T1000 (cell line): ENCODE results near the gene PSAPL1.

ENCODE experiments used
- DNase-seq: peaks from one replicate; lab custom pipeline; 2025; ENCODE audit warnings: mixed read lengths; lab: John Stamatoyannopoulos, UW

Gene PSAPL1

DNA sequence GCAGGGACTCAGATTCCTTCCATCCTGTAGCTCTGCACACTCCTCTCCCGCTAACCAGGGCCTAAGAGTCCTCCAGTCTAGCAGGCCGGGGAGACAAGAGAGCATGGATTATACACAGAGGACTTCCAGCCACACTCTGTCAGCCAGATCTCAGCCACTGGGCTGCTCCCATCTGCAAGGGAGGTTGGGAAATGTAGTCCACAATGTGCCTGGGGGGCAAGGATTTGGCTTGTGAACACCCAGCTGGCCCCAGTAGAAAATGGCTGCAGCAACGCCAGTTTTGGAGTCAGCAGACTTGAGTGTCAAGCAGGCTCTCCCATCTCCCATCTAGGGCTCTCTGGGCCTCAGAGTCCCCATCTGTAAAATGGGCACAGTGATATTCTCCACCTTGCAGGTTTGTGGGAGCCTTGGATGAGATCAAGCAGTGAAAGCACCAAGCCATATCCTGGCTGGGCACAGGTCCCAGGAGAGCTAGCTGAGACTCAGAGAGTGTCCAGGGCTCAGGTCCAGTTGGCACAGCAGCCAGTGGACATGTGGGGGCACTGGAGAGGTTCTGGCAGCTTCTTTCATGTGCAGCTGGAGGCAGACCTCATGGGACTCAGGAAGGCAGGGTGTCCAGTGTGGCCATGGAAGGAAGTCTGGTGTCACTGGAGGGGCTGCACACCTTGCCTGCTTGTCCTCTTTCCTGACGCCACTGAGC is 14.6 kb downstream of the PSAPL1 start:
- no peak for DNase-seq

DNA sequence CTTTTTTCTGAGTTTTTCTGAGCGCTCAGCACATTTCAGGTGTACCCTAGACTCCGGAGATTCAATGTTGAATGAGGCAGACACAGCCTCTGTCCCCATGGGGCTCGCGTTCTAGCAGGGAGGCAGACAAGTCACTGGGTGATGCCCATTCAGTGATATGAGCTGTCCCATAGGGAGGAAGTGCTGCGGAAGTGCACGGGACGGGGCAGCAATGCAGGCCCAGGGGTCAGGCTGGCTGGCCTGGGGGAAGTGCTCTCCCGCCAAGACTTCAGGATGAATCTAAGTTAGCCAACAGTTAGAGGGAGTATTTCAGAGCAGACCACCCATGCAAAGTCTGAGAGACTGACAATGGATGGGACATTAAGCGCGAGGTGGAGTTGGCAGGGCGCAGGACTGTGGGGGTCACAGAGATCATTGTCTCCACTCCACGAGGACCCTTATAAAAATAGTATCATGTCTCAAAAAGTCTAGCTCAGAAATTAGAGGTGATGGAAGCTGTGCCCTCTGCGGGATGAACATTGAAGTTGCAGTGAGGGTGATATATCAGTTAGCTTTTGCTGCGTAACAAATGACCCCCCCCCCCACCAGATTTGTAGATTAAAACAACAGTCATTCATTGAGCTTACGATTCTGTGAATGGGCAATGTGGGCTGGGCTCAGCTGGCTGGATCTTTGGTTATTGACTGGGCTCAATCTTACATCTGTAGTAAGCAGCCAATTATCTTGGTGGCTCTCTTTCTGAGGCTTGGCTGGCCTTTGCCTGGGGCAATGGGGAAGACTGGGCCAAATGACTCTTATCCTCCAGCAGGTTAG is 16.4 kb downstream of the PSAPL1 start:
- no peak for DNase-seq

DNA sequence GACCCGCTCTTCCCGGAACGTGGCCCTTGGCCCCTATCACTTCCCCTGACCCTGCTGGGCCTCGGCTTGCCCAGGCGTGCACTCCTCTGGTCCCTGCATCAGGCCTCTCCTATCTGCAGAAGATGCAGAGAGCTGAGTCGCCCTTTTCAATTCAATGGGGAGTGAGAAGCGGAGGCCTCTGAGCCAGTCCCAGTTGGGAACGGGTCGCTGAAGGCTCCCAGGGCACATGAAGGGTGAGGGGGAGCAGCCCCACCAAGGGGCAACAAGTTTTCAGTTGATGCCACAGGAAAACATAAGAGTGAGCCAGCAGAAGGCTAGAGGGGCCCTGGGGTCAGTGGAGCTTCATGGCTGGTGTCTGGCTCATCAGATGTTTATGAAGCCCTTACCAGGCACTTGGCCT is 17.1 kb downstream of the PSAPL1 start:
- no peak for DNase-seq

DNA sequence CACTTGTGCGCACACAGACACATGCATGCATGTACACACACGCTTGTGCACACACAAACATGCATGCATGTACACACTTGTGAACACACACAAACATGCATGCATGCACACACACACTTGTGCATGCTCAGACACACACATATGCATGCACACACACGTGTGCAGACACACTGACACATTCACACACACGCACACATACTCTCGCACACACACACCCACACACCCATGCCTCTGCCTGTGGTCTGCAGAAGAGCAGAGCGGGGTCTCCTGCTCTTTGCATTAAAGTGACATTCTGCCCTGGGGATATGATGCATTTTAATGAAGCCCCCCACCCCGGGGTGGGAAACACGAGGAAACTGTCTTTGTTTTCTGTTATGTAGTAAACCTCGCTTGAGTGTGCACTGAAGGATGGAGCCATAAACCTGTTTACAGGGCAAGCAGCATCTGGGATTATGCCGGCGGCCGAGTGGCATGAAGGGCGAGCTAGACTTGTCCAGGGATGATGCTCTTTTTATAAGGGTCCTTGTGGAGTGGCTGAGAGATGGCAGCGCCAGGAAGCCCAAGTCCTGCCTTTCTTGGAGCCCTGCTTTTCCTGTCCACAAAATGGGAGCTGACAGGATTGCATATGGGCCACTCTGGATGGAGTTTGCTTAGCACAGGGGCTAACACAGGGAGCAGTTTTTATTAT is 17.8 kb downstream of the PSAPL1 start:
- DNase-seq, result no peak

DNA sequence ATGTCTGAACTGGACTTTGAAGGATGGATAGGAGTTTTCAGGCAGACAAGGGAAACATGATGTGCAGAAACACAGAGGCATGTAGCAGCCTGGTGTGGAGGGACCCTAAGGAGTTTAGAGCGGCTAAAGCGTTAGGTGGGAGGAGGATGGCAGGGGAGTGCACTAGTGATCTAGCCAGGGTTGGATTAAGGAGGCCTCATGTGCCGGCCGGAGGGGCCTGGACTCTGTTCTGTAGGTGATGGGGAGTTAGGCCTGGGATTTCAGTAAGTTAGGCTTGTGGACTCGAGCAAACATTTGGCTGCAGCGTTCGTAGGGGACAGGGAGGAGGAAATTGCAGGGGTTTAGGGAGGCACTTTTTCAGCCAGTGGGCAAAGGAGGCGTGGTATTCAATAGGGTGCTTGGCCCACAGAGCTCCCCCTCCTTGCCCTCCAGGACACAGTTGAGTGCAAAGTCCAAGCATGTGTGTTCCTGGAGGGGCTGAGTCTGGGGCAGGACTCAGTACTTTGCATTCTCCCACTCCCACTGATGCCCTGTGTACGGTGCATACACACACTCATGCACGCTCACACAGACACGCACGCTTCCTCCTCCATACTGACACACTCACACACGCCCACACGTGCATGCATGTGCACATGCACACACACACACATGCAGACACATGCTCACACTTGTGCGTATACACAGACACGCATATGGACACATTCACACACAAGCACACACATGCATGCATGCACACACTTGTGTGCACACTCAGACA is 18.6 kb downstream of the PSAPL1 start:
- no peak for DNase-seq

DNA sequence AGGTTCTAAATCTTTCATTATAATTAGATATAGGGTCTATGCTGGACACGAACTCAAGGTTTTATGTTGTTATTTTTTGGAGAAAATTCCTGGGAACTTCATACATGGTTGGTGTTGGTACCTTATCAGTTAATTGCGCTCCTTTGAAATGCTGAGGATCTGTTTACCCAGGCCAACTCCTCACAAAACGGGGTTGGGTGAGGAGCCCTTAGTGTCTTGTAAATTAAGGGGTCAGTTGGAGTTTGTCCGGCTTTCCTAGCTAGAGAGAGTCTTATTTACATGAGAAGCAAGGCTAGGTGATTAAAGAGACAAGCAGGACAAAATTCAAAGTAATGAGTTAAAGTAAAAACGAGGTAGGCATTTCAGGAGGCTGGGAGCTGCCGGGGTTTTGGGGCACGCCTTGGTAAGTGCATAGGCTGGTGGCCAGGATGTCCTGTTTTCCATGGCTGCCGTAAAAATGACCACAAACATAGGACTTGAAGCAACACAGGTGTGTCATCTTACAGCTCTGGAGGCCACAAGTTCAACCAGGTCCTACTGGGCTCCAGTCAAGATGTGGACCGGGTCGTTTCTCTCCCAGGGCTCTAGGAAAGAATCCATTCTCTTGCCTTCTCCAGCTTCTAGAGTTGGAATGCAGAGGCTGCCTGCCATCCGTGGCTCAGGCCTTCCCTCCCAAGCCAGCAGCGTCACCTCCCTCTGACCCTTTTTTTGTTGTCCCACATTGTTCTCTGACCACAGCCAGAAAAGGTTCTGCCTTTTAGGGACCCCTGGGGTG is 19.8 kb downstream of the PSAPL1 start:
- no peak for DNase-seq

DNA sequence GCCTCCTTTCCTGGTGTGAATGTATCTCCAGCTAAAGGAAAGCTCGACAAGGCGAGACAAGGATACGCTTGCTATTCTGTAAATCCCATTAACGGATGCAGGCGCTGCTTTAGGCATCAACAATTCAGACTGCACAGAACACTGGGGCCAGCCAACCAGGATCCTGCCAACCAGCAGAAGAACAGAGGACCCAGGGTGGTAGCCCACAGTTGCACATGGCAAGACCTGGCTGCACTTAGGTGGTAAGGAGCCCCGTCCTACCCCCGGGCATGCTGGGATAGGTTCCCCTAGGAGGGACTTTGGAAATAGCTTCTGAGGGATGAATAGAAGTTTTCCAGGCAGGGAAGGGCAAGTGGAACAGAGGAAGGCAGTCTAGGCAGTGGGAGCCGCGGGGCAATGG is 20.7 kb downstream of the PSAPL1 start:
- DNase-seq, result no peak

DNA sequence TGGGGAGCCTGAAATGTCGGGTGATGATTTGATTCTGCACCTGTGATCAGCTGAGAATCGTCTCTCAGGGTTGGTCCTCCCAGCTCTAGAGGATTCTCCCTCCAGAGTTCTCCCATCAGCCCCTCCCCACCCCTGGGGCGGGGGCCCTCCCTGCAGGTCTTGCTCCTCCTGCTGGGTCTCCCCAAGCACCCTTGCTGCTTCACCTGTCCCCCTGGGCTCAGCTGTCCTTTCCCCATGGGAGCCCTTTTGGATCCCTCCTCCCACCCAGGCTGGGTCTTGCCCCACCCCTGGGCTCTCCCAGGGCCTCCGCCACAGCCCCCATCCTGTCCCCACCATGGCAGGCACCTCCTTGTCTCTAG is 22.2 kb downstream of the PSAPL1 start:
- no peak for DNase-seq

DNA sequence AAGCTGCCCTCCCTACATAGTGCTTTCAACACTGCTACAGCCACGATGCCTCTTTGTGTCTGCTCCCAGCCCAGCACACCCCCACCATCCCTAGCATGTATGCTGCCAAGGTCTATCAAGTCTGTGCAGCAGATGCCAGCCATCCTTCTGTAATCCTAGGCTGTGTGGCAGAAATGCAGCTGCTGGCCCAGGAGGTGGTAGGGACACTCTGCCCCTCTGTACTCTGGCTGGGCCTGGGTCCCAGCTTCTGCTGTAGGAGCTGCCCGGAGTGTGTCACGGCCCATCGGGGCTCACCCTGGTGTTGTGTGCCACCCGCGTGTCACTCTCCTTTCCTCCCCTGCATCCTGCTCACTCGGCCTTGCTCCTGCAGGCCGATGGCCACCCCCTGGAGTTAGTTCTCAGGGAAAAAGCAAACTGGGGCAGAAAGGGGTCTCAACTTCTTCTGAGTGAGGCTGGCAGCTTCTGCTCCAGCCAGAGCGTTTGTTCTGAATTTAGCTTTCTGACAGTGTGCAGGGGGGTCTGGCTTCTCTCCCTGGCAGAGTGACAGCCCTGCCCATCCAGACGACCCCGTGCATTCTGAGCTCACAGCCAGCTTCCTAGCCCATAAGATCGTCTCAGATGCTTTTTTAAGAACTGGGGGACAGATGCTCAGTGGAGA is 22.7 kb downstream of the PSAPL1 start:
- no peak for DNase-seq

DNA sequence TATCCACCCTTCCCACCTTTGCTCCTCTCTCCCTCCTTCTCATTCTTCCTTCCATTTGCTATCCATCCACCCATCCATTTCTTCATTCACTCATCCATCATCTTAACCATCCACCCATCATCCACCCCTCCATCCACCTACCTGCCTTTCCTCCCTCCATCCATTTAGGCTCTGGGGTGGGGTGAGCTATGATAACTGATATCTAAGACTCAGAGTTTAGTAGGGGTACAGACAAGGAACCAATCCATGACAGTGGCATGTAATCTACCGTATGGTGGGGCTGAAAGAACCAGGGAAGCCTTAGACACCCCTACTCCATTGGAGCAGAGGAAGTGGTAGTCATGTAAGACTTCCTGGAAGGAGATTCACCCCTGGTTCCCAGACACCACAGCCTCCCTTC is 23.2 kb downstream of the PSAPL1 start:
- DNase-seq, result no peak

DNA sequence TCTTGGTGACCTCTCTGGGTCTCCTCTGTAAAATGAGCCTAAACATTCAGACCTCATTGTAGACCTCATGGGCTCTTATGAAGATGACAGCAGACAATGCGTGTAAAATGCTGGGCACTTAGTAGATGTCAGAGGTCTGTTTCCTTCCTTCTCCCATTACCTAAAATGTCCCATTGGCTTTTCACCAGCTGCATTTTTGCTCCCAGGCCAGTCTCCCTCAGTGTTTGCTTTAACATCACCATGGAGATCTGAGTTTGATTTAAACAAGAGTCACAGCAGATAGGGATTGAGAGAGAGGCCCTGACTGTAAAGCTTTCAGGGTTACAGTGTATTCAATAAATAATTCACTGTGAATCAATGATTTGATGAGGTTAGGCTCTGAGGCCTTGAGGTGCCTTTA is 24.3 kb downstream of the PSAPL1 start:
- no peak for DNase-seq

DNA sequence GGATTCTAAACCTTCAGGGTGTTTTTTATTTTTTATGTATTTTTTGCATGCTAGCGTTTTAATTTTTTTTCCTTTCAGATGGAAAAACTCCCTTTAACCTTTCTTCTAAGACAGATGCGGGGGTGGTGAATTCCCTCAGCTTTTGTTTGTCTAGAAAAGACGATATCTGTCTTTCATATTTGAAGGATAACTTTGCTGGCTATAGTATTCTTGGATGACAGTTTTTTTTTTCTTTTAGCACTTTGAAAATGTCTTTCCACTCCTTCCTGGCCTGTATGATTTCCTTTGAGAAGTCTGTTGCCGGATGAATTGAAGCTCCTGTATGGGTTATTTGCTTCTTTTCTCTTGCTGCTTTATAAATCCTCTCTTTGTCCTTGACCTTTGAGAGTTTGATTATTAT is 26.6 kb downstream of the PSAPL1 start:
- no peak for DNase-seq

DNA sequence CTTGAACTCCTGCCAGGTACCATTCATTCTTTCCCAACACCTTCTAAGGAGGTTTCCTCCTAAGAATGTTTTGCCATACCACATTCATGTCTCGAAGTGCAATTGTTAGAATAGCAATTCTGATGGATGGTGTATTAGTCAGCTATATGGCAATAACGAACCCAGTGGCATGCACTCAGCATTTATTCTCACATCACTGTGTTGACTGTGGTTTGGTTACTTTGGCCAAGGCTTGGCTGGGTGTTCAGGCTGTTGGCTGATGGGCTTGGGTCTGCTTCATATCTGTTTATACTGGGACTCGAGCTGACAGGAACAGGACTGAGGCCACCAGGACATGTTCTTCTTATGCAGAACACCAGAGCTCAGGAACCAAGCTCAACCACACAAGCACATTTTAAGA is 31.7 kb downstream of the PSAPL1 start:
- DNase-seq, result no peak

DNA sequence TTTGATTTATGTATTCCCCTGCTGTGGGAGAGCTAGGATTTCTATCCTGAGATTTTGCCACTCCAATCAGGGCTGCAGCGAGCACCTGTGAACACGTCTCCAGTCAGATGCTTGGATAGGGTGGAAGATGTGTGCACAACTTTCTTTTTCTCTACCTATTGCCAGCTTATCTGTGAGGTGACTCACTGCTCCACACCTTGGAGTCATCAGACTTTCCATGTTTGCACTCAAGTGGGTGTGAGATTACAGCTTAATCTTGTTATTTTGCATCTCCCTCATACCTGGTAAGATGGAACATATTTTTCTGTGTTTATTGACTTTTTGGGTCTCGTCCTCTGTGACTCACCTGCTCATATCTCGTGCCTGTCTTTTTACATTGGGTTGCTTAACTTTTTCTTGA is 32.2 kb downstream of the PSAPL1 start:
- no peak for DNase-seq

DNA sequence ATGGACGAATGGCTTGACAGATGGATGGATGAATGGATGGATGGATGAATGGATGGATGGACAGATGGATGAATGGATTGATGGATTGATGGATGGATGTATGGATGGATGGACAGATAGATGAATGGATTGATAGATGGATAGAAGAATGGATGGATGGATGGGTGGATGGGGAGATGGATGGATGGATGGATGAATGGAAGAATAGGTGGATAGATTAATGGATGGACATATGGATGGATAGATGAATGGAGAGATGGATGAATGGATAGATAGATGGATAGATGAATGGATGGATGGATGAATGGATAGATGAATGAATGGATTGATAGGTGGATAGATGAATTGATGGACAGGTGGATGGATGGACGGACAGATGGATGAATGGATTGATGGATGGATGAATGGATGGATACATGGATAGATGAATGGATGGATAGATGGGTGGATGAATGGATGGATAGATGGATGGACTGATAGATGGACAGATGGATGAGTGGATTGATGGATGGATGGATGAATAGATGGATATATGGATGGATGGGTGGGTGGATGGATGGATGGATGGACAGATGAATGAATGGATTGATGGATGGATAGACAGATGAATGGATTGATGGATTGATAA is 33.9 kb downstream of the PSAPL1 start:
- DNase-seq, result no peak

DNA sequence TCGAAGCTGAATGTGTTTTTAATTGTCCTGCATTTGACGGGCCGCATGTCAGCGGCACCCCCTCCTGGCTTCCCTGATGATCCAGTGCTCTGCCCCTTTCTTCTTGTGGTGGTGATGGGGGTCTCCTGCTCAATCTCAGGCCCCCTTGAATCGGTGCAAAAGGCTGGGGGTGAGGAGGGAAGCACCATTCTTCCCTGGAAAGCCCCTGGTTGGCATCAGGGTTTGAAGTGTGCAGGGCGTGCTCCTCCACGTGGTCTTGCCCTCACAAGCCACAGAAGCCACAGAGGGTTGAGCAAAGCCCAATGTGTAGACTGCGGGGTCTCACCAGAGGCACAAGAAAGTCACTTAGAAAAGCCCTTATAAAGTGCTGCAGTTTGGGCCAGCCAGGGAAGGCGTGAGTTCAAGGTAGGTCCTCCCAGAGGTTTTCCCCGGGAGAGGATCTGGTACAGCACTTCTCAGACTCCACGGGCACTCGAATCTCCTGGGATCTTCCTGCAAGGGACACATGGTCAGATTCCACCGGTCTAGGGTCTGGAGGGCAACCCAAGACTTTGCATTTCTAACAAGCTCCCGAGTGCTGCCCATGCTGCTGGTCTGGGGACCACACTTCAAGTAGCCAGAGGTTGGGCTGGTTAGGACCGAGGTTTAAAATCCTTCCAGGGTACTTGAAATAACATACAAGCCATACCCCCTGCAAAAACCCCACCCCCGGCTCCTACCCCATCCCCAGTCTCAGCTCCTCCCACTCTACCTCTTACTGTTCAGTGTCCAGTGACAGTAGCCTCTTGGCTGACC is 35.1 kb downstream of the PSAPL1 start:
- DNase-seq, result no peak

DNA sequence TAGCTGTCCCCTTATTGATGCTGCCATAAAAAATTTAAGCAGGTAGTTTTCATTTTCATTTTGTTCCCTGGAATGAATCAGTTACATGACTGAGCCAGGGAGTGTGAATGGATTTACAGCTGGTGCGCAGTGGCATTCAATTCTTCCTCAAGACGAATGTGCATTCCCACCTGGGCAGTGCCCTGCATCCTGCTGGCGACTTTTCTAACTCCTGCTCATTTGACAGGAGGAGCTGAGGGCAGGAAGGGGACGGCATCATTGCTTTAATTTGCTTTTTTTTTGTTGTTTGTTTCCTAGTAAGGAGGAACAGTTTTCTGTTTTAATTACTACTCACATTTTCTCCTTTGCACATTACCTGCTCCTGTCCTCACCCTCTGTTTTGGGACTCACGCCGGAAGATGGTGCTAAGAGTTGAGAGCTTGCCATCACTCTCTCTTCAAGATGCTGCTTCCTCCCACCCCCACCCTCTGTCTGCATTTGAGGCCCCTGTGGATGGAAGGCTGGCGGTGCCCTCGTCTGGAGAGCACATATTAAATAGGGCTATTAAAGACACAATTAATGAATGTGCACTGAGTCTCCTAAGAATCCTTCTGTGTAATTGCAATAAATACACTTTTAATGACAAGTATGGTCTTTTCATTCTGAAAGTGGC is 35.8 kb downstream of the PSAPL1 start:
- DNase-seq, result no peak

DNA sequence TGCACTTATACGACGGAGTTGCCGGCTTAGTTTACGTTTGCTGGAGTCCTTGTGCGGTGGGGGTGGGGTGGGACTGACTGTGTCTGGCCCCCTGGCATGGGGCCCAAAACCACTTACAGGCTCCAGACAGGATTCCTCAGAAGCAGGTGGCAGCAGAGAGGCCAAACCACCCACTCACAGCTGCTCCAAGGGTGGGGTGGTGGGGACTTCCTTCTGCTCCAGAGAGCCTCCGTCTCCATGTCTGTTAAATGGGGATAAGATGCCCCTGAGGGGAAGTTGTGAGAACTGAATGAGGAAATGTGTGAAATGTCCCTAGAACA is 36.7 kb downstream of the PSAPL1 start:
- DNase-seq, result no peak
